MCF 10A (cell line): ENCODE data around the gene FUOM. TPM values are rescaled to one million over a fixed set of nuclear protein-coding genes. Genes with fewer than 3 reads are reported as not detected.

ENCODE experiments used
- BruUV-seq: library from RNA; stranded (reverse); fragments of 400-500 nt; replicated peaks from 2 replicates; lab custom pipeline; 2021; lab: Mats Ljungman, UMichigan
- CTCF ChIA-PET: fragments of 300-600 bp; sonication (Branson Sonifier 250); formaldehyde crosslinking; extraction: SDS; loops from one replicate; lab custom pipeline; 2021; ENCODE audit warnings: antibody characterized with exemption, inconsistent platforms; lab: Yijun Ruan, JAX
- POLR2A ChIA-PET: fragments of 300-600, 350-650 bp; sonication (Branson Sonifier 250); formaldehyde crosslinking; extraction: SDS; loops from one replicate; lab custom pipeline; 2020; ENCODE audit warnings: antibody characterized with exemption, inconsistent platforms; lab: Yijun Ruan, JAX
- DNase-seq: peaks from one replicate; pipeline ENCODE4 v3.0.0-alpha.2; 2018; ENCODE audit not compliant: unreplicated experiment
- H3K27ac Mint-ChIP-seq: one replicate; pipeline ENCODE4 v1.8.0; 2022; ENCODE audit warnings: mild to moderate bottlenecking, low read depth, mixed read lengths; ENCODE audit not compliant: unreplicated experiment
- H3K27me3 Mint-ChIP-seq: one replicate; pipeline ENCODE4 v1.8.0; 2022; ENCODE audit warnings: mixed read lengths; ENCODE audit not compliant: insufficient read depth, unreplicated experiment
- H3K36me3 Mint-ChIP-seq: one replicate; pipeline ENCODE4 v1.8.0; 2022; ENCODE audit warnings: mild to moderate bottlenecking, moderate library complexity, mixed read lengths; ENCODE audit not compliant: insufficient read depth, unreplicated experiment
- H3K4me1 Mint-ChIP-seq: one replicate; pipeline ENCODE4 v1.8.0; 2022; ENCODE audit warnings: mixed read lengths; ENCODE audit not compliant: insufficient read depth, unreplicated experiment
- H3K4me3 Mint-ChIP-seq: one replicate; pipeline ENCODE4 v1.8.0; 2022; ENCODE audit warnings: mild to moderate bottlenecking, moderate library complexity, mixed read lengths; ENCODE audit not compliant: unreplicated experiment
- H3K9me3 Mint-ChIP-seq: one replicate; pipeline ENCODE4 v1.8.0; 2022; ENCODE audit warnings: mixed read lengths; ENCODE audit not compliant: unreplicated experiment
- intact Hi-C: fragments of 100-400 bp; cut with micrococcal nuclease; formaldehyde crosslinking; loops from 2 replicates; pipeline ENCODE4 v1.14.1; 2022
- total RNA-seq: library from RNA; stranded (reverse); gene quantifications from 2 replicates; pipeline ENCODE4 v1.2.3, GENCODE V29; 2022
- TF ChIP-seq, protein P1 (sequence below): fragments of 200-600 bp; IDR thresholded peaks from one replicate; pipeline ENCODE4 v1.8.0; 2022; ENCODE audit warnings: antibody characterized with exemption, mild to moderate bottlenecking; ENCODE audit not compliant: unreplicated experiment

FUOM gene
- total RNA-seq, 1 experiment from 2014 or later, result 22.6 TPM

DNA sequence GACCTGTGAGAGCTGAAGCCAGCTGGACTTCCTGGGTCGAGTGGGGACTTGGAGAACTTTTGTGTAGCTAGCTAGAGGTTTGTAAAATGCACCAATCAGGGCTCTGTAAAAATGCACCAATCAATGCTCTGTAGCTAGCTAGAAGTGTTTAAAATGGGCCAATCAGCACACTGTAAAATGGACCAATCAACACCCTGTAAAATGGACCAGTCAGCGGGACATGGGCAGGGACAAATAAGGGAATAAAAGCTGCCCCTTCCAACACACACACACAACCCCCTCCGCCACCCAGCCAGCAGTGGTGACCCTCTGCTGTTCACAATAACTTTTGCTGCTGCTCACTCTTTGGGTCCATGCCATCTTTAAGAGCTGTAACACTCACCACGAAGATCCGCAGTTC lies 42.0 kb downstream of the FUOM start:
- TF ChIP-seq, protein P1, sequence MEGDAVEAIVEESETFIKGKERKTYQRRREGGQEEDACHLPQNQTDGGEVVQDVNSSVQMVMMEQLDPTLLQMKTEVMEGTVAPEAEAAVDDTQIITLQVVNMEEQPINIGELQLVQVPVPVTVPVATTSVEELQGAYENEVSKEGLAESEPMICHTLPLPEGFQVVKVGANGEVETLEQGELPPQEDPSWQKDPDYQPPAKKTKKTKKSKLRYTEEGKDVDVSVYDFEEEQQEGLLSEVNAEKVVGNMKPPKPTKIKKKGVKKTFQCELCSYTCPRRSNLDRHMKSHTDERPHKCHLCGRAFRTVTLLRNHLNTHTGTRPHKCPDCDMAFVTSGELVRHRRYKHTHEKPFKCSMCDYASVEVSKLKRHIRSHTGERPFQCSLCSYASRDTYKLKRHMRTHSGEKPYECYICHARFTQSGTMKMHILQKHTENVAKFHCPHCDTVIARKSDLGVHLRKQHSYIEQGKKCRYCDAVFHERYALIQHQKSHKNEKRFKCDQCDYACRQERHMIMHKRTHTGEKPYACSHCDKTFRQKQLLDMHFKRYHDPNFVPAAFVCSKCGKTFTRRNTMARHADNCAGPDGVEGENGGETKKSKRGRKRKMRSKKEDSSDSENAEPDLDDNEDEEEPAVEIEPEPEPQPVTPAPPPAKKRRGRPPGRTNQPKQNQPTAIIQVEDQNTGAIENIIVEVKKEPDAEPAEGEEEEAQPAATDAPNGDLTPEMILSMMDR, result no peak
- no peaks in the 10 kb centered on the region for H3K9me3 Mint-ChIP-seq
- H3K4me3 Mint-ChIP-seq, result no peak overlapping the region
- CTCF ChIA-PET, result interaction anchor here (0.7 to 3.2 kb wide), 5 partner anchors 9 to 479 kb away, joined by 3 to 29 read pairs (median 3); no protein-coding TSS in a partner anchor
- peaks cover 10% of the 10 kb centered on the region for H3K36me3 Mint-ChIP-seq
- no peak for DNase-seq
- intact Hi-C loops, result loop anchor here (10.0 kb wide), 1 partner anchor 661 kb away; no protein-coding TSS in a partner anchor
- BruUV-seq, result no TSS peak
- H3K4me1 Mint-ChIP-seq, result peaks cover 12% of the 10 kb centered on the region
- peaks cover 13% of the 10 kb centered on the region for H3K27me3 Mint-ChIP-seq
- H3K27ac Mint-ChIP-seq, result no peak overlapping the region
- POLR2A ChIA-PET, result no interaction called here

DNA sequence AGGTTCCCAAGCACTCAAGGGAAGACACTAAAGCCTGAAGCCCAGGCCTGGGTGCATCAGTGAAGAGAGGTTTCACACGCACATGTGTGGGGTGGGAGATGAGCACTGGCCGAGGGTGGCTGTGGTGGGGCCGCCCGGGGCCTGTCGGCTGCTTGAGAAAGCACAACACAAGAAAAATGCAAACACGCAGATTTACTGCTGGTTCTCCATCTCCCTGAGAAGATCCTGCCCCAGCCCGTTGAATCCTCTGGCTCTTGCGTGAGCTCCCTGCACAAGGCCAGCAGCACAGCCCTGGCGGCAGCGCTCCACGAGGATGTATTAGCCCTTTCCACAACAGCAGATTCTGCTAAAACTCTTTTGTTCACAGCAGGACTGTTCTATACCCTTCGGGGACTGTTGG lies 42.9 kb downstream of the FUOM start:
- Mint-ChIP-seq H3K27me3 (peaks cover 13% of the 10 kb centered on the region), H3K4me3 (no peak overlapping the region), H3K27ac (peak overlapping the region; percentile 43), H3K4me1 (peaks cover 12% of the 10 kb centered on the region), H3K36me3 (peaks cover 15% of the 10 kb centered on the region), H3K9me3 (no peaks in the 10 kb centered on the region)
- TF ChIP-seq, protein P1, result no peak
- ChIA-PET CTCF (interaction anchor here (0.6 to 3.2 kb wide), 9 partner anchors 8 to 302 kb away, joined by 3 to 29 read pairs (median 4); no protein-coding TSS in a partner anchor), POLR2A (no interaction called here)
- no peak for DNase-seq
- intact Hi-C loops, result loop anchor here (10.0 kb wide), 1 partner anchor 660 kb away; no protein-coding TSS in a partner anchor
- no TSS peak for BruUV-seq

DNA sequence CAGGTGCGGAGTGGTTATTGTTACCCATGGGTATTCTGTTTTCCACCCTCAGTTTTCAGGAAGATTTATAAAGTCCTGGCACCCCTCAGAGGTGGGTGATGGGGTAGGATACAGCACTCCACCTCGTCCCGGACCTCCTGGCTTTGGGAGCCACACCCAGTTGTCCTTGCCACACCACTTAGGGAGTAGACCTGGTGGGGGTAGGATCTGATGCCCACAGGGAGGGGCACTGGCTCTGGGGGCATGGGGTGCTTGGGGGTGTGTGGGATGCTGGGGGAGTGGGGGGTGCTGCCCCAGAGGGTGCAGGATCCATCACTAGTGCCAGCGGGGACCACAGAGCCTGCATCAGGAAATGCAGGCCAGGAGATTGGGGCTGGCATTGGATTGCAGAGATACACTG lies 44.6 kb downstream of the FUOM start:
- ChIA-PET POLR2A (interaction anchor here (0.8 kb wide), 1 partner anchor 45 kb away, joined by 3 read pairs; the partner anchor contains the start of gene FUOM), CTCF (interaction anchor here (0.5 to 3.2 kb wide), 4 partner anchors 10 to 410 kb away, joined by 3 to 29 read pairs (median 7); no protein-coding TSS in a partner anchor)
- H3K9me3 Mint-ChIP-seq, result no peaks in the 10 kb centered on the region
- intact Hi-C loops, result loop anchor here (10.0 kb wide), 1 partner anchor 658 kb away; no protein-coding TSS in a partner anchor
- H3K27me3 Mint-ChIP-seq, result no peaks in the 10 kb centered on the region
- H3K4me1 Mint-ChIP-seq, result peaks cover 4% of the 10 kb centered on the region
- TF ChIP-seq, protein P1, result no peak
- H3K36me3 Mint-ChIP-seq, result peaks cover 15% of the 10 kb centered on the region
- no TSS peak for BruUV-seq
- no peak overlapping the region for H3K4me3 Mint-ChIP-seq
- DNase-seq, result no peak
- H3K27ac Mint-ChIP-seq, result no peak overlapping the region

DNA sequence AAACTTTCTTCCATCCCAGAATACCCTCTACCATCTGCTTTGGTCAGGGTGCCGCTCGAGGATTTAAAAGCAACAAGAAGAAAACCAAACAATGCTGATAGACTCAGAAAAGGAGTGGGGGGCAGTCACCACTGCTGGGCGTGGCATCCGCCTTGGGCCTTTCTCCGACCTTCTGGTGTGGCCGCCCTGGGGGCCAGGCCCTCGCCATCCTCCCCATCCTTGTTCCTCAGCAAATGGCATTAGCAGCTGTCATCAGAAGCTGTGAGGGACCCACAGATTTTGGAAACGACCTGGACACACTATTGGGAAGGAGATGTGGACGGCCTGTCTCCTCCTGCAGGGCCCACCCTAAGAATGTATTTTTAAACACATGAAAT lies 45.1 kb downstream of the FUOM start:
- DNase-seq, result no peak
- intact Hi-C loops, result loop anchor here (10.0 kb wide), 1 partner anchor 658 kb away; no protein-coding TSS in a partner anchor
- no TSS peak for BruUV-seq

More for the DNA sequence above, 45.1 kb downstream of the FUOM start:
- Mint-ChIP-seq H3K9me3 (no peaks in the 10 kb centered on the region), H3K36me3 (peaks cover 19% of the 10 kb centered on the region), H3K4me3 (no peak overlapping the region), H3K4me1 (peaks cover 8% of the 10 kb centered on the region), H3K27ac (no peak overlapping the region), H3K27me3 (no peaks in the 10 kb centered on the region)
- CTCF ChIA-PET, result interaction anchor here (0.6 kb wide), 1 partner anchor 17 kb away, joined by 3 read pairs; no protein-coding TSS in a partner anchor
- POLR2A ChIA-PET, result no interaction called here
- TF ChIP-seq, protein P1, result no peak
